Choroid plexus epithelial cell (primary cell): Measurements from ENCODE around the gene HERC2.

Experiments used
- DNase-seq: peaks from one replicate; pipeline ENCODE4 v3.0.0-alpha.2; 2010; ENCODE audit warnings: low read depth
- H3K4me3 ChIP-seq: 2 replicates; pipeline ENCODE4 v1.5.1; 2011; ENCODE audit warnings: low read depth, mild to moderate bottlenecking, control low read depth, low read length, moderate library complexity
- CTCF ChIP-seq: conservative IDR thresholded peaks from 2 replicates; pipeline ENCODE4 v1.5.1; 2011; ENCODE audit warnings: low read depth, mild to moderate bottlenecking, control low read depth, inconsistent platforms, low read length, moderate library complexity

The HERC2 gene

DNA sequence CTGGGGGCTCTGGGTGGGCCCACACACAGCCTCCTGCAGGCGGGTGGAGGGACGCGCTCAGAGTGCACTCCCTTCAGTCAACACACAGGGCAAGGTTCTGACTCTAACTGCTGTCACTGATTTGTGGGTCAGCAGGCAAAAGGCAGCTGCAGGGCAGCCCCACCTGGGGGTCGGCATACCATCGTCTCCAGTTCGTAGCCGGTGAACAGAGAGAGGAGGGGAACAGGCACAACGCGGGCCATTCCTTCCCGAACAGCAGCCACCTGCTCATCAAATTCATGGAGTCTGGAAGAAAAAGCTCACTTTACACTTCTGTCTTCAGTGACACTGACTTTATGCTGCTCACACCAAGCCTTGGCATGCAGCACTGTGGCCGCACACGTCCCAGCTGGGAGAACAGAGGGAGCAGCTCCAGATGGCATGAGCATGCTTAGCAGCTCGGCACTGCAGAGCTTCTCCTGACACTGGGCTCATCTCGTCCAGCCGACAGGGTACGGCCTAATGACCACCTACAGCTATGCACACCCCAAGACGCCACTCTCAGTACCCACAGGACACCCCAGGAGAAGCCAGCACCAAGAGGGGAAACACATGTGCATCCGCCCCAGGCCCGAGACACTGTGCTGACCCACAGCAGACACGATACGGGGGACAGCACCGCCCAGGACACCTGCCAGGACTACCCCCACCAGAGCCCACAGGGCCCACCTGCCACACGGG lies 208.4 kb downstream of the HERC2 start:
- H3K4me3 ChIP-seq = no peak overlapping the region
- no peak for TF ChIP-seq CTCF
- no peak for DNase-seq

GRCh38 chr15:28112962-28113361 lies 209.0 kb downstream of the HERC2 start:
- no peak for DNase-seq
- no peak overlapping the region for H3K4me3 ChIP-seq
- no peak for TF ChIP-seq CTCF

DNA sequence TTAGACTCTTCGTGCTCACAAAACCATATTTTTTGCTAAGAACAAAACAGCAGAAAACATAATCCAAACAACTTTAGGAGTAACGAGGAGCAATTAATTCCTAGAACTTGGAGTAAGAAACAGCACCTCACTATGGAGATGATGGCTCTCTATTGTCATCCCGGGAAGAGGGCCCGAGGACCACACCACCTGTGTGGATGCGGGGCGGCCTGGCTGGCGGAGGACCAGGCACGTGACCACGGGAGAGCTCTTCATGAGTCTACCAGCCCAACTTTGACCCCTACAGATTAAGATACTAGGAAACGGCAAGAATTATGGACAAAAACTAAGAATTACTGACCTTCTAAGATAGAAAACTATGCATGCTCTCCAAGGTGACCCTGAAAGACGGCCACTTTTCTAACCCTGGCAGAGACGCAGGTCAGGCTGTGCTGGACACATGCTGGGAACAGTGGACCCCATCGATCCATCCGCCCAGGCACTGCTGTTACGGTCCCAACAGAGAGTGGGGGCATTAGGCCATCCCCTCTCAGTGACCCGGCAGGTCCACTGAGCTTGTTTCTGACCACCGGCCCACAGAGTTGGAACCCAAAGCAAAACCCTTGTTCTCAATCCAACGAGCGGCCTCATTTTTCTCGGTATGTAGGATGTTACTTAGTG lies 209.7 kb downstream of the HERC2 start:
- no peak for TF ChIP-seq CTCF
- DNase-seq = no peak

GRCh38 chr15:28111543-28111942 lies 210.4 kb downstream of the HERC2 start:
- H3K4me3 ChIP-seq = no peak overlapping the region
- TF ChIP-seq CTCF = no peak
- no peak for DNase-seq

More for the DNA sequence above, 209.7 kb downstream of the HERC2 start:
- no peak overlapping the region for H3K4me3 ChIP-seq

DNA sequence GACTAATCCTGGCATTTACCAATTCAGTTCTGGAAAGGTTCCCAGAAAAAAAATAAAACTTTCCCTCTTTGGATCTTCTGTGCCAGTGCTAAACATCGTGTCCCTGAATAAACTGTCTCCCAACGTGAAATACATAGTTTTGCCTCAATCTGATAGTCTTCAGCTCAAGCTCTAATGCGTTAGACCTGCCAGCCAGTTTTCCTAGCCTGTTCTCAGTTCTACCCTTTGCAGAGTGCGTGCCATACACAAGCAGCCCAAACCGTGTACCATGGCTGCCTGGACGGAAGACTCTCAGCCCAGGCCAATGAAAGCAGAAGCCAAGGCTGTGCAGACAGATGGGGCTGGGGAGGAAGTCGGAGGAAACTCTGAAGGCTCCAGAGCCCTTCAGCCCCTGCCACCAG lies 211.5 kb downstream of the HERC2 start:
- H3K4me3 ChIP-seq = no peak overlapping the region
- DNase-seq = no peak
- no peak for TF ChIP-seq CTCF

- no peak for DNase-seq
- H3K4me3 ChIP-seq = no peak overlapping the region
- no peak for TF ChIP-seq CTCF
These were observed 212.1 kb downstream of the HERC2 start for GRCh38 chr15:28109626-28110455.
